Activated CD4-positive, alpha-beta T cell treated with anti-CD3 and anti-CD28 coated beads for 36 hours (primary cell): ENCODE data around the gene CACNA1I. TPM values are rescaled to one million over a fixed set of nuclear protein-coding genes. Genes with fewer than 3 reads are reported as not detected.
A peak's percentile ranks its signal among the peaks of the same experiment; 100 is the strongest.

ENCODE experiments used
- ATAC-seq: fragments of 200-7000 bp; cut with Tn5 transposase; one replicate; pipeline ENCODE4 v1.10.0; 2021; ENCODE audit warnings: mild to moderate bottlenecking, moderate library complexity
- CTCF ChIA-PET: fragments of 350-600 bp; sonication (Branson Sonifier 250); formaldehyde crosslinking; loops from one replicate; lab custom pipeline; 2021; ENCODE audit warnings: antibody characterized with exemption; lab: Charles Lee
- POLR2A ChIA-PET: fragments of 350-600 bp; sonication (Branson Sonifier 250); formaldehyde crosslinking; loops from one replicate; lab custom pipeline; 2021; ENCODE audit warnings: antibody characterized with exemption, inconsistent platforms; lab: Charles Lee
- DNase-seq: peaks from one replicate; pipeline ENCODE4 v3.0.0-alpha.2; 2020
- H3K27ac Mint-ChIP-seq: one replicate; pipeline ENCODE4 v1.8.0; 2021; ENCODE audit warnings: mixed read lengths
- H3K27me3 Mint-ChIP-seq: one replicate; pipeline ENCODE4 v1.8.0; 2021; ENCODE audit warnings: mixed read lengths
- H3K36me3 Mint-ChIP-seq: one replicate; pipeline ENCODE4 v1.8.0; 2021; ENCODE audit warnings: low read depth, mixed read lengths
- H3K4me1 Mint-ChIP-seq: one replicate; pipeline ENCODE4 v1.8.0; 2021; ENCODE audit warnings: mixed read lengths
- H3K4me3 Mint-ChIP-seq: one replicate; pipeline ENCODE4 v1.8.0; 2021; ENCODE audit warnings: mild to moderate bottlenecking, moderate library complexity, mixed read lengths
- H3K9me3 Mint-ChIP-seq: one replicate; pipeline ENCODE4 v1.8.0; 2021; ENCODE audit warnings: low read depth, mixed read lengths
- intact Hi-C, 2 experiments: fragments of 100-400 bp; cut with DNase I in 1 of 2; cut with micrococcal nuclease in 1 of 2; formaldehyde crosslinking; loops; one replicate each; pipeline versions ENCODE4 v1.14.2 to v1.15.1; 2022 to 2024; cut with DNase I, micrococcal nuclease
- total RNA-seq, 2 experiments: library from RNA; stranded (reverse); gene quantifications; one replicate each; pipeline ENCODE4 v1.2.3, GENCODE V29; 2021

CACNA1I gene
- total RNA-seq, 2 experiments from 2014 or later, result 0.37 to 0.39 TPM

DNA sequence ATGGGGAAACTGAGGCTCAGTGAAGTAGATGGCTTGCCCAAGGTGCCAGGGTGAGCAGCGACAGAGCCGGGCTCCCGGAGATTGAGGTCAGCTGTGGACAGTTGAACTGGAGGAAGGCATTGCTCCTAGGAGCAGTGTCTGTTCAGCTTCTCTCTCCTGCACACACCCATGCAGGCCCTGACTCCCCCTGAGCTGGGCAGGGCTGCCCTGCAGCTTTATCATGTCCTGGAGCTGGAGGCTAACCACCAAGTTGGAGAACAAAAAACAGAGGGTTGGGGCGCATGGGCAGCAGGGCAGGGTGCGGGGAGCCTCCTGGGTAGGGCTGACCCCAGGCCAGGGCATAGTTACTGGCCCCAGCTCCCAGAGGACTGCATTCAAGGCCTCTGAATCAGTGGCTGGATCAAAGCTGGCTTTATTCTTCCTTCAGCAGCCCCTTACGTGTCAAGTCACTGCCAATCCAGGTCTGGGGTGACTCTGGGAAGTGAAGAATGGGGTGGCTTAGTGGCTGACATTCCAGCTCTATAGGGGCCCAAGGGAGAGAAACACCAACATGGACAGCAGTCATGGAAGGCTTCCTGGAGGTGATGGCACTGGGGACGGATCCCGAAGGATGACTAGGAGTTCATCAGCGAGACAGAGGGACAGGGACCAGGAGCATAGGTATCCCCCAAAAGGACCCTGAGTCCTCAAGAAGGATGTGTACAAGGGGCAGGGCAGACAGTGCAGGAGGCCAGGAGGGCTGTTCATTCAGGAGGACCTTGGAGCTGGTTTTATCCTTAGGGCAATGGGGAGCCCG, 83.8 kb downstream of the CACNA1I start:
- H3K9me3 Mint-ChIP-seq, result no peaks in the 10 kb centered on the region
- intact Hi-C loops, result no loop called here
- POLR2A ChIA-PET, result no interaction called here

DNA sequence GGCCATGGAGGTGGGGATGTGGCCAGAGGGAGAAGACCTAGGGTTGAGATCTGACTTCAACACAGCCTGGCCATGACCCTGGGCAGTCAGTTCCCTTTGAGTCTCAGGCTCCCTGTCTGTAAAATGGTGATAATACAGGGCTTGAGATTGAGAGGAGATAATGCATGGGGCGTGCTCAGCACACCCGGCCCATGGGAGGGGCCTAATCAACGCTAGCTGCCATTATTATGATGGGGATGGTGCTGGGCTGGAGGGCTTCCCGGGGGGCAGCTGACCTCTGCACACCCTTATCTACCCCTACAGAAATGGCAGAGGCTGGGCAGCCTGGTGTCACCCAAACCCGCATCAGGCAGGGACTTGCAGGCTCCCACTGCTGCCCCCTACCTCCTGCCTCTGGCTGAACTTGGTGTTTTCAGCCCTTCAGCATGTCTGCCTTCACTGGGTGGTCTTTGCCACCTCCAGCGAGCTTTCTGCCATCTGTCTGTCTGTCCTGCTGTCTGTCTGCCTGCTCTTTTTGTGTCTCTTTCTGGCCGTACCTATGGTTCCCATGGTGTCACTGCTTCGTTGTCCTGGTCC, 84.5 kb downstream of the CACNA1I start:
- ATAC-seq, result no peak
- CTCF ChIA-PET, result no interaction called here
- intact Hi-C loops, result no loop called here
- Mint-ChIP-seq H3K27me3 (no peaks in the 10 kb centered on the region), H3K4me3 (no peak overlapping the region), H3K9me3 (no peaks in the 10 kb centered on the region), H3K4me1 (peaks cover 31% of the 10 kb centered on the region), H3K27ac (no peak overlapping the region), H3K36me3 (no peaks in the 10 kb centered on the region)
- DNase-seq, result no peak
- POLR2A ChIA-PET, result no interaction called here

More for the DNA sequence above, 83.8 kb downstream of the CACNA1I start:
- CTCF ChIA-PET, result interaction anchor here (0.5 kb wide), 1 partner anchor 48 kb away, joined by 4 read pairs; no protein-coding TSS in a partner anchor
- DNase-seq, result no peak
- no peak overlapping the region for H3K4me3 Mint-ChIP-seq
- H3K27me3 Mint-ChIP-seq, result no peaks in the 10 kb centered on the region
- H3K36me3 Mint-ChIP-seq, result no peaks in the 10 kb centered on the region
- ATAC-seq, result no peak
- no peak overlapping the region for H3K27ac Mint-ChIP-seq
- H3K4me1 Mint-ChIP-seq, result peaks cover 27% of the 10 kb centered on the region

DNA sequence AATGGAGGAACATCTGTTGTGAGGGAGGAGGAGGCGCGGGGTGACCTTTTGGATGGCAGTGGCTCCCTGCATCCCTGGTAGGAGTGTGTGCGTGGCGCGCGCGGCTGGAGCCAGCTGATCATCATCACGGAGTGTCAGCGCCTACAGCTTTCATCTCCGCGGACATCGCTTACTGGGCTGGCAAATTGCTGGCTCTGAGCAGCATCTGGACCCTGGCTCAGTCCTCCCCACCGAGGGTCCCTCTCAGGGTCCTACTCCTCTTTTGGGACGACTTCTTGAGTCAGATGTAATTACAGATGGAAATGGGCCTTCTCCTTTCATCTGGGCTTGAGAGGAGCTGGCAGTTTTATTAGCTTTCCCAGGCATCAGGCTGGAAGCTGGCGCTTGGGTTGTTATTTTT, 85.3 kb downstream of the CACNA1I start:
- H3K27ac Mint-ChIP-seq, result no peak overlapping the region
- H3K4me1 Mint-ChIP-seq, result peaks cover 33% of the 10 kb centered on the region
- ChIA-PET POLR2A (interaction anchor here (0.6 kb wide), 2 partner anchors 8 to 388 kb away, joined by 3 read pairs; no protein-coding TSS in a partner anchor), CTCF (no interaction called here)
- intact Hi-C loops, result no loop called here
- no peak for DNase-seq
- no peak for ATAC-seq
- H3K27me3 Mint-ChIP-seq, result no peaks in the 10 kb centered on the region
- no peaks in the 10 kb centered on the region for H3K9me3 Mint-ChIP-seq
- no peaks in the 10 kb centered on the region for H3K36me3 Mint-ChIP-seq
- no peak overlapping the region for H3K4me3 Mint-ChIP-seq

DNA sequence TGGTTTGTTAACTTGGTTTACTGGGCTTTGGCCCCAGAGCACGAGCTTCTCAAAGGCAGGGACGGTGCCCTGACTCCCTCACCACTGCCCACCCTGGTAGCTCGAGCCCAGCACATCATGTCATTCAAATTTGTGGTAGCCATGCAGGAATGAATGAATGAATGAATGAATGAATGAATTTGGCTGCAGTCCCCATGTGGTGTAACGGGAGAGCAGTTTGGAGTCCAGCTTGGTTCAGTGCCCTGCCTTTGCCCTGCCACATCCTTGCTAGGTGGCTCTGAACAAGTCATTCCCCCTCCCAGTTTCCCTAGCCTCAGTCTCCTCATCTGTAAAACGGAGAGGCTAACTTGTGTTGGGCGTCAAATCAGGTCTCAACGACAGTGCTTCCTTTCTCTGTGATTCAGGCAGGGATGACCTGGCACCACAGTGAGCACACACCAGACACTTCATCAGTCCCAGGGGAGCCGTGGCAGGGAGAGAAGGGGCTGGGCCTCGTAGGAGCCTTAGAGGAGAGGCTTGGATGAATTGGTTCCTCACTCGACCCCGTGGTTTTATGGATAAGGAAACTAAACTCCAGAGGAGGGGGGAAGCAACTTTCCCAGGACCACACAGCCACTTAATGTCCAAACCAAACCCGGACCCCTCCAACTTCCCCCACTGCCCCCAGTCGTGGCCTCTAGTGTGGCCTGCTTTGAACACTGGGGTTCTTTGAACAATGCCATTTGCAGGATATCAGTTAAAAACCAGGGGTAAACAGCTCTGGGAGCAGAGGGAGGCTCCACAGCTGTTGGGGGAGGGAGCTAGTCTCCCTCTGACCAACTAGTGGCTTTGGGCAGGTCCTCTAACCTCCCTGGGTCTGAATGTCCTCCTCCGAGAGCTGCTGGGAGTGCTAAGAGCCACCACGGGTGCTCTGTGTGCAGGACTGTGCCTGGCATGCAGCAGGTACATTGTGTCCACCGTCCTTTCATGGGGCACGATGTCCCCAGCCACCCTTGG, 86.2 kb downstream of the CACNA1I start:
- no peak overlapping the region for H3K27ac Mint-ChIP-seq
- DNase-seq (no peak), ATAC-seq (no peak)
- ChIA-PET POLR2A (interaction anchor here (0.6 kb wide), 1 partner anchor 387 kb away, joined by 3 read pairs; no protein-coding TSS in a partner anchor), CTCF (no interaction called here)
- no peaks in the 10 kb centered on the region for H3K36me3 Mint-ChIP-seq
- H3K9me3 Mint-ChIP-seq, result no peaks in the 10 kb centered on the region
- H3K4me3 Mint-ChIP-seq, result no peak overlapping the region
- peaks cover 39% of the 10 kb centered on the region for H3K4me1 Mint-ChIP-seq
- intact Hi-C loops, result no loop called here
- no peaks in the 10 kb centered on the region for H3K27me3 Mint-ChIP-seq

DNA sequence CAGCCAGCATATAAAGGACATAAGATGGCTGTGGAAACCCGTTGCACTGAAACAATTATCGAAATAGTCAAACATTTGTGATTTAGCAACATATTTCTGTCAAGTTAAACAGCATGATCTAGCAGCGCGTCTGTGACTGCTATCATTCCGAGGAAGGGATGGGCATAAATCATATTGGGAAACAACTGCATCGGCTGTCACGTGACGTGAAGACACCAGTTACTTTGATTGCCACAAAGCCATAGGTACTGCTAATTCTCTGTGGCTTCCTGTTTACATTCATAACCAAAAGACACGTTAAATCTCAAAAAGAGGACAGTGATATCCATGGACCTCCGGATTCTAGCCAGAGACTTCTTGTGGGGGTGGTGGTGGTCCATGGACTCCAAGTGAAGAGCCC, 87.8 kb downstream of the CACNA1I start:
- Mint-ChIP-seq H3K4me3 (peak overlapping the region; percentile 12), H3K4me1 (peaks cover 49% of the 10 kb centered on the region), H3K27ac (peak overlapping the region; percentile 60), H3K36me3 (no peaks in the 10 kb centered on the region), H3K9me3 (no peaks in the 10 kb centered on the region), H3K27me3 (peaks cover 4% of the 10 kb centered on the region)
- ATAC-seq, result peak; percentile 63
- intact Hi-C loops, result no loop called here
- CTCF ChIA-PET, result no interaction called here
- POLR2A ChIA-PET, result no interaction called here
- DNase-seq, result peak; percentile 61

DNA sequence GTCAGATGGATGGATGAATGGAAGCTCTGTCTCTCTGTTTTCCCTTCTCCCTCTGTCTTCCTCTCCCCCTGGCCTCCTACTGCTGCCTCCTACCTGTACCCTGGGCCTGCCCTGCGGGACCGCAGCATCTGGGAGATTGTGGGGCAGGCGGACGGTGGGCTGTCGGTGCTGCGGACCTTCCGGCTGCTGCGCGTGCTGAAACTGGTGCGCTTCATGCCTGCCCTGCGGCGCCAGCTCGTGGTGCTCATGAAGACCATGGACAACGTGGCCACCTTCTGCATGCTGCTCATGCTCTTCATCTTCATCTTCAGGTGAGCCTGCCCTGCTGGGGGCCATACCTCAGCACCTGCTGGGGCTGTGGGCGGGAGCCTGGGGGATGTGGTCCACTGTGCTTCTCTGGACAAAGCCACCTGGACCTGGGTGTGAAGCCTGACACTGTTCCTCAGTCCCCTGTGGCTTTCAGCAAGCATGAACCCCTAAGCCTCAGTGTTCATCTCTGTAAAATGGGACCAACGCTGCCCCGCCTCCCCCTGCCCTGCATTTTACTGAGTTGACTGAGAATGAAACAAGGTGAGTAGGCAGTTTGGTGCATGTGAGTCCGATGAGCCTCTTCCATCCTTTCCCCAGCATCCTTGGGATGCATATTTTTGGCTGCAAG, 88.4 kb downstream of the CACNA1I start:
- DNase-seq (no peak), ATAC-seq (no peak)
- ChIA-PET POLR2A (interaction anchor here (0.6 kb wide), 1 partner anchor 133 kb away, joined by 4 read pairs; no protein-coding TSS in a partner anchor), CTCF (no interaction called here)
- Mint-ChIP-seq H3K36me3 (no peaks in the 10 kb centered on the region), H3K4me1 (peaks cover 52% of the 10 kb centered on the region), H3K27me3 (peaks cover 4% of the 10 kb centered on the region), H3K9me3 (no peaks in the 10 kb centered on the region), H3K4me3 (peak overlapping the region; percentile 12), H3K27ac (peak overlapping the region; percentile 60)
- intact Hi-C loops, result no loop called here

DNA sequence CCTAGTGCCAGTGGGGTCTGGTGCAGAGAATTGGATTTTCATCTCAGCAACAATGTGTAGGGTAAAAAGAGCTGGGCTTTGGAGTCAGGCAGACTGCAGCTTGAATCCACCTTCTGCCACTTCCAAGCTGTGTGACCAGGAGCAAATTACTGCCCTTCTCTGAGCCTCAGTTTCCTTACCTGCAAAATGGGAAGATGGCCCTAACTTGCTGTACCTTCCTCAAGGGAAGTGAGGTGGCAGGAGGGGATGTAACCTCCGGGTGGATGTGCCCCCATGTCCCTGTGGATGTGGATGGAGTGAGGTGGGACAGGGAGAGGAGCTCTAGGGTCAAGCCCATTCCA, 90.9 kb downstream of the CACNA1I start:
- ATAC-seq, result no peak
- ChIA-PET POLR2A (interaction anchor here (0.7 kb wide), 1 partner anchor 14 kb away, joined by 3 read pairs; no protein-coding TSS in a partner anchor), CTCF (interaction anchor here (0.6 to 1.1 kb wide), 3 partner anchors 127 to 612 kb away, joined by 3 to 4 read pairs (median 3); no protein-coding TSS in a partner anchor)
- DNase-seq, result no peak
- Mint-ChIP-seq H3K27me3 (peaks cover 4% of the 10 kb centered on the region), H3K9me3 (no peaks in the 10 kb centered on the region), H3K27ac (no peak overlapping the region), H3K4me3 (peak overlapping the region; percentile 53), H3K36me3 (no peaks in the 10 kb centered on the region), H3K4me1 (peaks cover 52% of the 10 kb centered on the region)
- intact Hi-C loops, result no loop called here

DNA sequence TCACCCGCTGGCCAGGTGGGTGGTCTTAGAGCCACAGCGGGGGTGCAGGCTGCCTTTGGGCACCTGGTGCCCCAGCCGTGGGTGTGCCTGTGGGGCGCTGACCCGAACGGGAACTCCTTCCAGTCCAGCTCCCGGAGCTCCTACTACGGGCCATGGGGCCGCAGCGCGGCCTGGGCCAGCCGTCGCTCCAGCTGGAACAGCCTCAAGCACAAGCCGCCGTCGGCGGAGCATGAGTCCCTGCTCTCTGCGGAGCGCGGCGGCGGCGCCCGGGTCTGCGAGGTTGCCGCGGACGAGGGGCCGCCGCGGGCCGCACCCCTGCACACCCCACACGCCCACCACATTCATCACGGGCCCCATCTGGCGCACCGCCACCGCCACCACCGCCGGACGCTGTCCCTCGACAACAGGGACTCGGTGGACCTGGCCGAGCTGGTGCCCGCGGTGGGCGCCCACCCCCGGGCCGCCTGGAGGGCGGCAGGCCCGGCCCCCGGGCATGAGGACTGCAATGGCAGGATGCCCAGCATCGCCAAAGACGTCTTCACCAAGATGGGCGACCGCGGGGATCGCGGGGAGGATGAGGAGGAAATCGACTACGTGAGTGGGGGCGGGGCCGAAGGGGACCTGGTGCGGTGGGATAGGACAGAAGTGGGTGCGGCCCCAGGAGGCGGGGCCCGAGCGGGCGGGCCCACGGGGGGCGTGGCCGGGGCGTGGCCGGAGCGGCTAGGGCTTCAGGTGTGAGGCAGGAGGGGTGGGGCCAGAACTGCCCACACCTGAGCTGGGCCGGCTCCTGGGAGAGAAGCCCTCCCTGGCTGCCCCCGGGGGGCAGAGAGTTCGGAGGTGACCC, 91.5 kb downstream of the CACNA1I start:
- H3K27me3 Mint-ChIP-seq, result peaks cover 4% of the 10 kb centered on the region
- POLR2A ChIA-PET, result interaction anchor here (0.5 to 0.7 kb wide), 2 partner anchors 13 to 820 kb away, joined by 3 read pairs; no protein-coding TSS in a partner anchor
- ATAC-seq (peak; percentile 79), DNase-seq (peak; percentile 92)
- CTCF ChIA-PET, result interaction anchor here (0.6 to 1.1 kb wide), 2 partner anchors 128 to 148 kb away, joined by 3 to 4 read pairs; no protein-coding TSS in a partner anchor
- peak overlapping the region; percentile 69 for H3K4me3 Mint-ChIP-seq
- no peak overlapping the region for H3K27ac Mint-ChIP-seq
- H3K36me3 Mint-ChIP-seq, result no peaks in the 10 kb centered on the region
- no peaks in the 10 kb centered on the region for H3K9me3 Mint-ChIP-seq
- intact Hi-C loops, result loop anchor here in 1 of 2 experiments (1.0 kb wide), 1 partner anchor 64 kb away; no protein-coding TSS in a partner anchor
- peaks cover 47% of the 10 kb centered on the region for H3K4me1 Mint-ChIP-seq

DNA sequence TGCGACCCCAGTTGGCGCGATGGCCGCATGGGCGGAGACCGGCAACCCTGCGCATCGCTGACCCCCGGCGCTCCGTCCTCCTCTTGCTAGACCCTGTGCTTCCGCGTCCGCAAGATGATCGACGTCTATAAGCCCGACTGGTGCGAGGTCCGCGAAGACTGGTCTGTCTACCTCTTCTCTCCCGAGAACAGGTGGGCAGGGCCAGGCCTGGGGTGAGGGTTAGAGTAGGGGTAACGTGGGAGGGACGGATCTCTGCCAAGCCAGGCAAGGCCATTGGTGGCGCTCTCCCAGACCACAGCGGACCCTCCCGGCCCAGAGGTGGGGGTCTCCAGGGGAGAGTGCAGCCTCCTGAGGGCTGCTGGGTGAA, 92.1 kb downstream of the CACNA1I start:
- no peaks in the 10 kb centered on the region for H3K36me3 Mint-ChIP-seq
- no peak overlapping the region for H3K27ac Mint-ChIP-seq
- ATAC-seq, result no peak
- no peaks in the 10 kb centered on the region for H3K9me3 Mint-ChIP-seq
- DNase-seq, result no peak
- peaks cover 41% of the 10 kb centered on the region for H3K4me1 Mint-ChIP-seq
- H3K27me3 Mint-ChIP-seq, result peaks cover 4% of the 10 kb centered on the region
- intact Hi-C loops, result loop anchor here in 1 of 2 experiments (1.0 kb wide), 1 partner anchor 64 kb away; no protein-coding TSS in a partner anchor
- peak overlapping the region; percentile 35 for H3K4me3 Mint-ChIP-seq
- CTCF ChIA-PET, result no interaction called here
- POLR2A ChIA-PET, result no interaction called here

DNA sequence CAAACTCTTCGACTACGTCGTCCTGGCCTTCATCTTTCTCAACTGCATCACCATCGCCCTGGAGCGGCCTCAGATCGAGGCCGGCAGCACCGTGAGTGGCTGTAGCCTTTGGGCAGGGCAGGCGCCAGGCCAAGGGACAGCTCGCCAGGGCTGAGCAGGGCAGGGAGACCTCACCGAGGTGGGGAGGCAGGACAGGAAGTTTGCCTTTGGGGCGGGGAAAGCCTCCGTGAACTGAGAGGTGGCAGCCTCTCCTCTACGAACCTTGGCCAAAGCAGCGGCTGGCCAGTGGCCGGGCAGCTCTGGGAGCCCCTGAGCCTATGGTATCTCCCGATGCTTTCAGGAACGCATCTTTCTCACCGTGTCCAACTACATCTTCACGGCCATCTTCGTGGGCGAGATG, 93.2 kb downstream of the CACNA1I start:
- DNase-seq, result no peak
- intact Hi-C loops, result no loop called here
- Mint-ChIP-seq H3K27me3 (peaks cover 4% of the 10 kb centered on the region), H3K36me3 (peaks cover 5% of the 10 kb centered on the region), H3K4me3 (no peak overlapping the region), H3K27ac (no peak overlapping the region), H3K9me3 (no peaks in the 10 kb centered on the region), H3K4me1 (peaks cover 30% of the 10 kb centered on the region)
- ChIA-PET CTCF (no interaction called here), POLR2A (no interaction called here)
- ATAC-seq, result no peak
